H9 (cell line): ENCODE measurements around the gene SLPI. TPM values are rescaled to one million over a fixed set of nuclear protein-coding genes. Genes with fewer than 3 reads are reported as not detected.

Experiments
- DNase-seq: peaks from one replicate; pipeline ENCODE4 v3.0.0-alpha.2; 2017
- H2AFZ ChIP-seq: one replicate; pipeline ENCODE4 v1.6.1; 2013; ENCODE audit warnings: mild to moderate bottlenecking, low read length, control low read depth, moderate library complexity
- H2AK5ac ChIP-seq: 2 replicates; pipeline ENCODE4 v1.6.1; 2013; ENCODE audit warnings: low read length, control low read depth, mixed read lengths; ENCODE audit not compliant: insufficient read length
- H2BK120ac ChIP-seq: one replicate; pipeline ENCODE4 v1.6.1; 2013; ENCODE audit warnings: low read depth, mild to moderate bottlenecking, low read length, control low read depth, inconsistent platforms; ENCODE audit not compliant: poor library complexity, severe bottlenecking
- H2BK12ac ChIP-seq: 2 replicates; pipeline ENCODE4 v1.6.1; 2013; ENCODE audit warnings: low read length, control low read depth, mixed read lengths, low read depth; ENCODE audit not compliant: insufficient read length
- H2BK15ac ChIP-seq: 2 replicates; pipeline ENCODE4 v1.6.1; 2013; ENCODE audit warnings: low read depth, low read length, control low read depth
- H2BK20ac ChIP-seq: one replicate; pipeline ENCODE4 v1.6.1; 2013; ENCODE audit warnings: low read depth, mild to moderate bottlenecking, low read length, control low read depth, inconsistent platforms; ENCODE audit not compliant: poor library complexity, severe bottlenecking
- H2BK5ac ChIP-seq: 2 replicates; pipeline ENCODE4 v1.6.1; 2013; ENCODE audit warnings: low read length, control low read depth, mixed read lengths; ENCODE audit not compliant: insufficient read length
- H3K14ac ChIP-seq: 2 replicates; pipeline ENCODE4 v1.6.1; 2013; ENCODE audit warnings: low read length, control low read depth; ENCODE audit not compliant: insufficient read depth
- H3K18ac ChIP-seq: 2 replicates; pipeline ENCODE4 v1.6.1; 2013; ENCODE audit warnings: low read depth, mild to moderate bottlenecking, mixed read lengths, low read length, control low read depth; ENCODE audit not compliant: insufficient read length
- H3K23ac ChIP-seq: 2 replicates; pipeline ENCODE4 v1.6.1; 2013; ENCODE audit warnings: low read length, control low read depth, mixed read lengths, low read depth; ENCODE audit not compliant: insufficient read length
- H3K23me2 ChIP-seq: 2 replicates; pipeline ENCODE4 v1.6.1; 2013; ENCODE audit warnings: low read depth, mild to moderate bottlenecking, mixed read lengths, low read length, control low read depth; ENCODE audit not compliant: insufficient read length, poor library complexity, severe bottlenecking
- H3K27ac ChIP-seq: 2 replicates; pipeline ENCODE4 v1.5.1; 2013; ENCODE audit warnings: low read length, control low read depth, mixed read lengths, low read depth; ENCODE audit not compliant: insufficient read length
- H3K27me3 ChIP-seq: 2 replicates; pipeline ENCODE4 v1.6.1; 2013; ENCODE audit warnings: low read length, control low read depth, inconsistent platforms; ENCODE audit not compliant: insufficient read depth
- H3K4ac ChIP-seq: 2 replicates; pipeline ENCODE4 v1.6.1; 2013; ENCODE audit warnings: low read depth, mild to moderate bottlenecking, control low read depth, inconsistent platforms, low read length, moderate library complexity
- H3K4me1 ChIP-seq: 2 replicates; pipeline ENCODE4 v1.6.1; 2013; ENCODE audit warnings: low read length, control low read depth, inconsistent platforms; ENCODE audit not compliant: insufficient read depth
- H3K4me2 ChIP-seq: 2 replicates; pipeline ENCODE4 v1.6.1; 2013; ENCODE audit warnings: low read length, control low read depth, mixed read lengths; ENCODE audit not compliant: insufficient read length, insufficient read depth
- H3K56ac ChIP-seq: 2 replicates; pipeline ENCODE4 v1.6.1; 2013; ENCODE audit warnings: low read depth, mild to moderate bottlenecking, mixed read lengths, low read length, control low read depth; ENCODE audit not compliant: insufficient read length
- H3K79me1 ChIP-seq: 2 replicates; pipeline ENCODE4 v1.6.1; 2013; ENCODE audit warnings: low read depth, mild to moderate bottlenecking, moderate library complexity, low read length, control low read depth, inconsistent platforms; ENCODE audit not compliant: insufficient read depth, poor library complexity, severe bottlenecking
- H3K79me2 ChIP-seq: 2 replicates; pipeline ENCODE4 v1.6.1; 2013; ENCODE audit warnings: low read length, control low read depth, inconsistent platforms; ENCODE audit not compliant: insufficient read depth
- H3K9ac ChIP-seq: 2 replicates; pipeline ENCODE4 v1.6.1; 2013; ENCODE audit warnings: low read length, control low read depth, mixed read lengths; ENCODE audit not compliant: insufficient read length; ENCODE audit errors: extremely low read depth
- H3K9me3 ChIP-seq: one replicate; pipeline ENCODE4 v1.6.1; 2013; ENCODE audit warnings: low read depth, low read length, inconsistent platforms; ENCODE audit not compliant: control insufficient read depth
- H3T11ph ChIP-seq: one replicate; pipeline ENCODE4 v1.6.1; 2013; ENCODE audit warnings: mild to moderate bottlenecking, low read length, control low read depth, inconsistent platforms
- H4K20me1 ChIP-seq: one replicate; pipeline ENCODE4 v1.6.1; 2013; ENCODE audit not compliant: control insufficient read depth, insufficient read length, insufficient read depth
- H4K5ac ChIP-seq: 2 replicates; pipeline ENCODE4 v1.6.1; 2013; ENCODE audit warnings: low read depth, mild to moderate bottlenecking, mixed read lengths, low read length, control low read depth; ENCODE audit not compliant: insufficient read length
- H4K8ac ChIP-seq: replicated peaks from 2 replicates; pipeline ENCODE4 v1.6.1; 2013; ENCODE audit warnings: low read length, control low read depth, mixed read lengths, low read depth; ENCODE audit not compliant: insufficient read length
- H4K91ac ChIP-seq: 2 replicates; pipeline ENCODE4 v1.6.1; 2013; ENCODE audit warnings: low read depth, mild to moderate bottlenecking, moderate library complexity, mixed read lengths, low read length, control low read depth; ENCODE audit not compliant: insufficient read length
- H3K27ac Mint-ChIP-seq, 3 experiments: 2 replicates in 2 of 3; 3 replicates in 1 of 3; pipeline ENCODE4 v1.8.0; 2020 to 2021; ENCODE audit warnings: mixed read lengths in 3 of 3, mild to moderate bottlenecking in 1 of 3, moderate library complexity in 1 of 3
- H3K27me3 Mint-ChIP-seq: 2 replicates; pipeline ENCODE4 v1.8.0; 2021; ENCODE audit warnings: low read depth, mild to moderate bottlenecking, moderate library complexity, mixed read lengths
- H3K36me3 Mint-ChIP-seq, 3 experiments: 2 replicates in 2 of 3; 3 replicates in 1 of 3; pipeline ENCODE4 v1.8.0; 2020 to 2021; ENCODE audit warnings: low read depth in 3 of 3, mixed read lengths in 3 of 3; ENCODE audit not compliant: insufficient read depth in 1 of 3
- H3K4me1 Mint-ChIP-seq, 2 experiments: 2 replicates each; pipeline ENCODE4 v1.8.0; 2020; ENCODE audit warnings: mixed read lengths in 2 of 2
- H3K4me3 Mint-ChIP-seq, 2 experiments: 2 replicates in 1 of 2; 3 replicates in 1 of 2; pipeline ENCODE4 v1.8.0; 2020 to 2021; ENCODE audit warnings: mild to moderate bottlenecking in 2 of 2, mixed read lengths in 2 of 2, moderate library complexity in 1 of 2
- H3K9me3 Mint-ChIP-seq, 2 experiments: 2 replicates in 1 of 2; 3 replicates in 1 of 2; pipeline ENCODE4 v1.8.0; 2020; ENCODE audit warnings: mild to moderate bottlenecking in 2 of 2, mixed read lengths in 2 of 2, moderate library complexity in 1 of 2
- total RNA-seq: library from RNA; stranded (reverse); gene quantifications from 2 replicates; pipeline ENCODE4 v1.2.1, GENCODE V29; 2021
- TF ChIP-seq, protein P1 (sequence below): fragments of 200-600 bp; sonication (generic); conservative IDR thresholded peaks from 3 replicates; pipeline ENCODE4 v1.8.0; 2021; ENCODE audit warnings: antibody characterized with exemption, mild to moderate bottlenecking

SLPI gene
- total RNA-seq, 1 experiment from 2014 or later: not detected

DNA sequence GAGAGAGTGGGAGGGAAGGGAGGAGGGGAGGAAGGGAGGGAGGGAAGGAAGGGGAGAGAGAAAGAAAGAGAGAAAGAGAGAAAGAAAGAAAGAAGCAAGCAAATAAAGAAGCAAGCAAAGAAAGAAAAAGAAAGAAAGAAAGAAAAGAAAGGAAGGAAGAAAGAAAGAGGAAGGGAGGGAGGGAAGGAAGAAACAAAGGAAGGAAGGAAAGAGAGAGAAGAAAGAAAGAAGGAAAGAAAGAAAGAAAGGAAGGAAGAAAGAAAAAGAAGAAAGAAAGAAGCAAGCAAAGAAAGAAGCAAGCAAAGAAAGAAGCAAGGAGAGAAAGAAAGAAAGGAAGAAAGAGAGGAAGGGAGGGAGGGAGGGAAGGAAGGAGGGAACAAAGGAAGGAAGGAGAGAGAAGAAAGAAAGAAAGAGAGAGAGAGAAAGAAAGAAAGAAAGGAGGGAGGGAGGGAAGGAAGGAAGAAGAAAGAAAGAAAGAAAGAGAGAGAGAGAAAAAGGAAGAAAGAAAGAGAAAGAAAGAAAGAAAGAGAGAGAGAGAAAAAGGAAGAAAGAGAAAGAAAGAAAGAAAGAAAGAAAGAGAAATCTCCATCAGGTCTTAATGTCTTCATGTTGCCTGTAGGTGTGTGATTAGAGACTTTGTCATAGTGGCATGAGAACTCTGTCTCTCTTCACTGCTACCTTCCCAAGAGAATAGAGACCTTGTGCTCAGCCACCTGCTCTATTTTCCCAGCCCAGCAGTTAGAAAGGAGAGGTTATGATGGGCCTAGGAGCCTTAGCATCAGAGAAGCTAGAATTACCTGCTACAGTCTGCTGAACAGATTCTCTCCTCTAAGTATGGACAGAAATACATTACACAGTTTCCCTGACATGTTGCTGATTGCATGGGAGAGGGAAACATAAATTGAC is 42.5 kb downstream of the SLPI start:
- Histone ChIP-seq H4K91ac (no peak overlapping the region), H3K4me1 (peaks cover 6% of the 10 kb centered on the region; the same call in 1 of the 2 replicates), H3T11ph (no peak overlapping the region), H2AK5ac (no peak overlapping the region), H2BK5ac (no peak overlapping the region), H4K20me1 (no peaks in the 10 kb centered on the region), H3K23ac (no peak overlapping the region), H3K4ac (no peak overlapping the region), H3K18ac (no peak overlapping the region), H3K27ac (no peak overlapping the region), H2BK120ac (no peak overlapping the region), H3K79me1 (no peaks in the 10 kb centered on the region), H3K27me3 (no peaks in the 10 kb centered on the region), H3K79me2 (no peaks in the 10 kb centered on the region), H3K56ac (no peak overlapping the region), H3K14ac (no peak overlapping the region), H2BK15ac (no peak overlapping the region), H4K5ac (no peak overlapping the region), H4K8ac (no peak overlapping the region), H2BK20ac (peak overlapping the region; percentile 64), H2AFZ (no peak overlapping the region), H2BK12ac (no peak overlapping the region), H3K9me3 (no peaks in the 10 kb centered on the region), H3K9ac (no peak overlapping the region), H3K23me2 (no peaks in the 10 kb centered on the region), H3K4me2 (no peak overlapping the region)
- DNase-seq: no peak
- Mint-ChIP-seq H3K9me3 (no peaks in the 10 kb centered on the region; a peak in 1 of 5 replicates), H3K4me3 (no peak overlapping the region), H3K27ac (no peak overlapping the region), H3K36me3 (peaks cover 0 to 2% (median 0%) of the 10 kb centered on the region in 3 experiments; a peak in 1 of 7 replicates), H3K27me3 (peaks cover 23% of the 10 kb centered on the region), H3K4me1 (peaks cover 26 to 29% of the 10 kb centered on the region in 2 experiments)
- TF ChIP-seq, protein P1, sequence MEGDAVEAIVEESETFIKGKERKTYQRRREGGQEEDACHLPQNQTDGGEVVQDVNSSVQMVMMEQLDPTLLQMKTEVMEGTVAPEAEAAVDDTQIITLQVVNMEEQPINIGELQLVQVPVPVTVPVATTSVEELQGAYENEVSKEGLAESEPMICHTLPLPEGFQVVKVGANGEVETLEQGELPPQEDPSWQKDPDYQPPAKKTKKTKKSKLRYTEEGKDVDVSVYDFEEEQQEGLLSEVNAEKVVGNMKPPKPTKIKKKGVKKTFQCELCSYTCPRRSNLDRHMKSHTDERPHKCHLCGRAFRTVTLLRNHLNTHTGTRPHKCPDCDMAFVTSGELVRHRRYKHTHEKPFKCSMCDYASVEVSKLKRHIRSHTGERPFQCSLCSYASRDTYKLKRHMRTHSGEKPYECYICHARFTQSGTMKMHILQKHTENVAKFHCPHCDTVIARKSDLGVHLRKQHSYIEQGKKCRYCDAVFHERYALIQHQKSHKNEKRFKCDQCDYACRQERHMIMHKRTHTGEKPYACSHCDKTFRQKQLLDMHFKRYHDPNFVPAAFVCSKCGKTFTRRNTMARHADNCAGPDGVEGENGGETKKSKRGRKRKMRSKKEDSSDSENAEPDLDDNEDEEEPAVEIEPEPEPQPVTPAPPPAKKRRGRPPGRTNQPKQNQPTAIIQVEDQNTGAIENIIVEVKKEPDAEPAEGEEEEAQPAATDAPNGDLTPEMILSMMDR: no peak
